Nephron progenitor cell (in vitro differentiated cells): ENCODE data around the gene PRKCE.

Source experiments
- DNase-seq: peaks from one replicate; pipeline ENCODE4 v3.0.0; 2021
- H3K27ac Mint-ChIP-seq: 2 replicates; pipeline ENCODE4 v1.8.0; 2021; ENCODE audit warnings: mild to moderate bottlenecking, moderate library complexity, mixed read lengths
- H3K27me3 Mint-ChIP-seq: 2 replicates; pipeline ENCODE4 v1.8.0; 2021; ENCODE audit warnings: mild to moderate bottlenecking, low read depth, mixed read lengths; ENCODE audit not compliant: poor library complexity
- H3K36me3 Mint-ChIP-seq: 2 replicates; pipeline ENCODE4 v1.8.0; 2021; ENCODE audit warnings: low read depth, mixed read lengths
- H3K4me1 Mint-ChIP-seq: 2 replicates; pipeline ENCODE4 v1.8.0; 2021; ENCODE audit warnings: mixed read lengths
- H3K4me3 Mint-ChIP-seq: 2 replicates; pipeline ENCODE4 v1.8.0; 2021; ENCODE audit warnings: mild to moderate bottlenecking, moderate library complexity, mixed read lengths
- H3K9me3 Mint-ChIP-seq: 2 replicates; pipeline ENCODE4 v1.8.0; 2021; ENCODE audit warnings: mild to moderate bottlenecking, moderate library complexity, mixed read lengths
- CTCF ChIP-seq: fragments of 200-600 bp; sonication (generic); IDR thresholded peaks from 2 replicates; pipeline ENCODE4 v1.5.0; 2021; ENCODE audit warnings: antibody characterized with exemption

PRKCE gene

GRCh38 chr2:45634223-45634622 is 17.3 kb upstream of the PRKCE start:
- H3K9me3 Mint-ChIP-seq = no peaks in the 10 kb centered on the region

GRCh38 chr2:45636008-45636407 is 15.5 kb upstream of the PRKCE start:
- Mint-ChIP-seq H3K9me3 (no peaks in the 10 kb centered on the region), H3K27ac (no peak overlapping the region), H3K36me3 (no peaks in the 10 kb centered on the region), H3K4me3 (no peak overlapping the region), H3K4me1 (no peaks in the 10 kb centered on the region), H3K27me3 (peaks cover 61% of the 10 kb centered on the region)
- TF ChIP-seq CTCF = no peak
- no peak for DNase-seq

More at GRCh38 chr2:45634223-45634622, 17.3 kb upstream of the PRKCE start:
- Mint-ChIP-seq H3K36me3 (no peaks in the 10 kb centered on the region), H3K27ac (no peak overlapping the region), H3K4me1 (no peaks in the 10 kb centered on the region), H3K4me3 (no peak overlapping the region), H3K27me3 (peaks cover 50% of the 10 kb centered on the region)
- no peak for DNase-seq
- no peak for TF ChIP-seq CTCF

- Mint-ChIP-seq H3K27me3 (peaks cover 71% of the 10 kb centered on the region), H3K36me3 (no peaks in the 10 kb centered on the region), H3K9me3 (no peaks in the 10 kb centered on the region), H3K4me3 (no peak overlapping the region), H3K27ac (no peak overlapping the region), H3K4me1 (no peaks in the 10 kb centered on the region)
- TF ChIP-seq CTCF = no peak
- no peak for DNase-seq
Observed at GRCh38 chr2:45637440-45637839, 14.0 kb upstream of the PRKCE start.

GRCh38 chr2:45640576-45640975 is 10.9 kb upstream of the PRKCE start:
- Mint-ChIP-seq H3K27me3 (peaks cover 84% of the 10 kb centered on the region), H3K36me3 (no peaks in the 10 kb centered on the region), H3K4me3 (no peak overlapping the region), H3K27ac (no peak overlapping the region), H3K9me3 (no peaks in the 10 kb centered on the region), H3K4me1 (peaks cover 6% of the 10 kb centered on the region)
- no peak for TF ChIP-seq CTCF
- DNase-seq = no peak

- H3K36me3 Mint-ChIP-seq = no peaks in the 10 kb centered on the region
- DNase-seq = no peak
- H3K27ac Mint-ChIP-seq = no peak overlapping the region
- H3K4me3 Mint-ChIP-seq = peak overlapping the region; percentile 76
- H3K4me1 Mint-ChIP-seq = peaks cover 6% of the 10 kb centered on the region
- no peak for TF ChIP-seq CTCF
- no peaks in the 10 kb centered on the region for H3K9me3 Mint-ChIP-seq
- H3K27me3 Mint-ChIP-seq = peaks cover 87% of the 10 kb centered on the region
Observed at GRCh38 chr2:45643095-45643494, 8.4 kb upstream of the PRKCE start.
